Vagina (tissue), 2 donors: ENCODE data around the gene HSPBP1.

Experiments
- POLR2A ChIP-seq, 2 donors: fragments of 450-650 bp; IDR thresholded peaks; one replicate each; pipeline ENCODE4 v1.6.1; 2017; ENCODE audit warnings: antibody characterized with exemption in 2 of 2, mild to moderate bottlenecking in 2 of 2, moderate library complexity in 2 of 2
- TF ChIP-seq, protein P1 (sequence below), 3 experiments: fragments of 450-650 bp in 2 of 3; fragments of 200-600 bp in 1 of 3; sonication (generic) in 1 of 3; IDR thresholded peaks; one replicate each; pipeline ENCODE4 v1.5.1; 2017 to 2019; ENCODE audit warnings: antibody characterized with exemption in 3 of 3, mild to moderate bottlenecking in 2 of 3, moderate library complexity in 2 of 3

DNA sequence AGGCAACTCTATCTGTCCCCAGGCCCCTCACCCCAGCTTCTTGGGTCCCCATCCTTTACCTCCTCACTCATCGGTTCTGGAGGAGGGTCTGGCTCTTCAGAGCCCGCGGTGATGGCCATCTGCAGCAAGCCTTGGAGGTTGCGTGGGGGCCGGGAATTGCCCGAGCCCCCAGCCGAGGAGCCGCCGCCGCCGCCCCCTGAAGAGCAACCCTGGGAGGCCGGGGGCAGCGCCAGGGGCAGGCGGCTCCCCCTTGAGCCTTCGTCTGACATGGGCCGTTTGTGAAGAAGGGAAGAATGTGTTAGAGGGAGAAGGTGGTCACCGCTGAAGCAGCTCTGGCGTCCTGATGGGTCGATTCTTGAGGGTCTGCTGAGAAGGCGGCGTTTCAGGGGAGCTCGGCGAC lies 570 bp downstream of the HSPBP1 start:
- TF ChIP-seq, protein P1, sequence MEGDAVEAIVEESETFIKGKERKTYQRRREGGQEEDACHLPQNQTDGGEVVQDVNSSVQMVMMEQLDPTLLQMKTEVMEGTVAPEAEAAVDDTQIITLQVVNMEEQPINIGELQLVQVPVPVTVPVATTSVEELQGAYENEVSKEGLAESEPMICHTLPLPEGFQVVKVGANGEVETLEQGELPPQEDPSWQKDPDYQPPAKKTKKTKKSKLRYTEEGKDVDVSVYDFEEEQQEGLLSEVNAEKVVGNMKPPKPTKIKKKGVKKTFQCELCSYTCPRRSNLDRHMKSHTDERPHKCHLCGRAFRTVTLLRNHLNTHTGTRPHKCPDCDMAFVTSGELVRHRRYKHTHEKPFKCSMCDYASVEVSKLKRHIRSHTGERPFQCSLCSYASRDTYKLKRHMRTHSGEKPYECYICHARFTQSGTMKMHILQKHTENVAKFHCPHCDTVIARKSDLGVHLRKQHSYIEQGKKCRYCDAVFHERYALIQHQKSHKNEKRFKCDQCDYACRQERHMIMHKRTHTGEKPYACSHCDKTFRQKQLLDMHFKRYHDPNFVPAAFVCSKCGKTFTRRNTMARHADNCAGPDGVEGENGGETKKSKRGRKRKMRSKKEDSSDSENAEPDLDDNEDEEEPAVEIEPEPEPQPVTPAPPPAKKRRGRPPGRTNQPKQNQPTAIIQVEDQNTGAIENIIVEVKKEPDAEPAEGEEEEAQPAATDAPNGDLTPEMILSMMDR (IDR thresholded peaks at IDR 0.05) = no peak
- no peak for TF ChIP-seq POLR2A (IDR thresholded peaks at IDR 0.05)
